HG03521 (cell line): ENCODE results near the gene CELF4.

Source experiments
- ATAC-seq: cut with Tn5 transposase; IDR thresholded peaks from one replicate; pipeline ENCODE4 v1.9.1; 2021; ENCODE audit warnings: mild to moderate bottlenecking, moderate library complexity; ENCODE audit not compliant: unreplicated experiment

Gene CELF4

GRCh38 chr18:37574113-37574512 is 8.5 kb upstream of the CELF4 start:
- no peak for ATAC-seq

GRCh38 chr18:37572736-37573135 is 7.1 kb upstream of the CELF4 start:
- no peak for ATAC-seq

- no peak for ATAC-seq
These were observed 5.7 kb upstream of the CELF4 start for GRCh38 chr18:37571266-37571665.

GRCh38 chr18:37570336-37570930 is 4.8 kb upstream of the CELF4 start:
- ATAC-seq, result no peak

- no peak for ATAC-seq
These were observed 3.1 kb upstream of the CELF4 start for GRCh38 chr18:37568671-37569070.

GRCh38 chr18:37567994-37568359 is 2.4 kb upstream of the CELF4 start:
- no peak for ATAC-seq

GRCh38 chr18:37567061-37567993 is 1.7 kb upstream of the CELF4 start:
- ATAC-seq, result no peak

- no peak for ATAC-seq
These were observed 972 bp upstream of the CELF4 start for GRCh38 chr18:37566479-37567060.

- ATAC-seq, result no peak
These were observed 430 bp upstream of the CELF4 start for GRCh38 chr18:37565977-37566478.

GRCh38 chr18:37564711-37565100 is 892 bp downstream of the CELF4 start:
- ATAC-seq, result no peak

GRCh38 chr18:37563931-37564392 is 1.6 kb downstream of the CELF4 start:
- ATAC-seq, result no peak

GRCh38 chr18:37561986-37562385 is 3.6 kb downstream of the CELF4 start:
- ATAC-seq, result no peak

- ATAC-seq, result no peak
These were observed 5.6 kb downstream of the CELF4 start for GRCh38 chr18:37560003-37560402.

GRCh38 chr18:37559194-37559593 is 6.4 kb downstream of the CELF4 start:
- ATAC-seq, result no peak

- ATAC-seq, result no peak
These were observed 11.2 kb downstream of the CELF4 start for GRCh38 chr18:37554399-37554787.

- no peak for ATAC-seq
These were observed 11.8 kb downstream of the CELF4 start for GRCh38 chr18:37553633-37554398.

- no peak for ATAC-seq
These were observed 13.3 kb downstream of the CELF4 start for GRCh38 chr18:37552286-37552685.

GRCh38 chr18:37551846-37552245 is 13.8 kb downstream of the CELF4 start:
- ATAC-seq, result no peak

- no peak for ATAC-seq
These were observed 14.3 kb downstream of the CELF4 start for GRCh38 chr18:37551249-37551648.

- ATAC-seq, result no peak
These were observed 15.3 kb downstream of the CELF4 start for GRCh38 chr18:37550118-37550875.
